A172 (cell line): ENCODE measurements around the gene SCP2. TPM values are rescaled to one million over a fixed set of nuclear protein-coding genes. Genes with fewer than 3 reads are reported as not detected.
"Not testable (repeated sequence)": the region's sequence is repeated elsewhere in the genome, so short reads cannot be mapped to it uniquely, and the experiment has no call there.

Experiments
- DNase-seq: peaks from one replicate; pipeline ENCODE4 v3.0.0-alpha.2; 2015; ENCODE audit warnings: low spot score
- total RNA-seq: library from RNA; depleted of rRNA; stranded (reverse); fragments of >200 nt; shearing (Covaris generic); gene quantifications from 2 replicates; pipeline ENCODE4 v1.2.3, GENCODE V29; 2014

The SCP2 gene
- total RNA-seq, 1 experiment from 2014 or later = 180 TPM

DNA sequence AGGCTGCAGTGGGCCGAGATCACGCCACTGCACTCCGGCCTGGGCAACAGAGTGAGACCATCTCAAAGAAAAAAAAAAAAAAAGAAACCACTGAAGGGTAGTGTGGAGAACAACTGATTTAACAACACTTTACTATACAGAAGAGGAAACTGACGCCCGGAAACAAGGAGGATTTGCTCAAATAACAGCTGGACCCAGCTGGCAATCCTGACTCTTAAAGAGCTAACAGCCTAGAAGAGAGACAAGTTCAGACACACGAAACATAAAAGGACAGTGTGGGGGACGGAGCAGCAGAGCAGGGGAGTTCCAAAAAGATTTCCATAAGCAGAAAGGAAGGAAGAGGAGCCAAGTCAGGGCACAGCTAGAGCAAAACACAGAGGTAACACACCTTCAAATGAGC is 9.9 kb upstream of the SCP2 start:
- DNase-seq = no peak

DNA sequence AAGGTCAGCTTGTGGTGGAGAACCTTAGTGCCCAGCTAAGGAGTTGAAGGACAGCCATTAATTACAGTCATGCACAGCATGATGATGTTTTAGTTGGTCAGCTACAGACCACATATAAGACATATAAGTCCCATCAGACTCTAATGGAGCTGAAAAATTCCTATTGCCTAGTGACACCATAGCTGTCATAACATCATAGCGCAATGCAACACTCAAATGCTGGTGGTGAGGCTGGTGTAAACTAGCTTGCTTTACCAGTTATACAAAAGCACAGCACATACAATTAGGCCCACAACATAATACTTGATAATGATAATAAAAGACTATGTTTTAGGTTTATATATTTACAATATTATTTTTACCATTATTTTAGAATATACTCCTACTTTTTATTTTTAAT is 9.5 kb upstream of the SCP2 start:
- no peak for DNase-seq

DNA sequence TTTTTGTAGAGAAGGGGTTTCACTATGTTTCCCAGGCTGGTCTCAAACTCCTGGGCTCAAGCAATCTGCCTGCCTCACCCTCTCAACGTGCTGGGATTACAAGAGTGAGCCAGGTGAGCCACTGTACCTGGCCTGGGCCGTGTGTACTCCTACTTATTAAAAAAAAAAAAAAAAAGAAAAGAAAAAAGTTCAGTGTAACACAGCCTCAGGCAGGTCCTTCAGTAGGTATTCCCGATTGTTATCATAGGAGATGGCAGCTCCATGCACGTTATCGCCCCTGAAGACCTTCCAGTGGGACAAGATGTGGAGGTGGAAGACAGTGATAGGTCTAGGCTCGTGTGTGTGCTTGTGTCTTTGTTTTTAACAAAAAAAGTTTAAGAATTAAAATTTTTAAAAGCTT is 8.9 kb upstream of the SCP2 start:
- DNase-seq = no peak

DNA sequence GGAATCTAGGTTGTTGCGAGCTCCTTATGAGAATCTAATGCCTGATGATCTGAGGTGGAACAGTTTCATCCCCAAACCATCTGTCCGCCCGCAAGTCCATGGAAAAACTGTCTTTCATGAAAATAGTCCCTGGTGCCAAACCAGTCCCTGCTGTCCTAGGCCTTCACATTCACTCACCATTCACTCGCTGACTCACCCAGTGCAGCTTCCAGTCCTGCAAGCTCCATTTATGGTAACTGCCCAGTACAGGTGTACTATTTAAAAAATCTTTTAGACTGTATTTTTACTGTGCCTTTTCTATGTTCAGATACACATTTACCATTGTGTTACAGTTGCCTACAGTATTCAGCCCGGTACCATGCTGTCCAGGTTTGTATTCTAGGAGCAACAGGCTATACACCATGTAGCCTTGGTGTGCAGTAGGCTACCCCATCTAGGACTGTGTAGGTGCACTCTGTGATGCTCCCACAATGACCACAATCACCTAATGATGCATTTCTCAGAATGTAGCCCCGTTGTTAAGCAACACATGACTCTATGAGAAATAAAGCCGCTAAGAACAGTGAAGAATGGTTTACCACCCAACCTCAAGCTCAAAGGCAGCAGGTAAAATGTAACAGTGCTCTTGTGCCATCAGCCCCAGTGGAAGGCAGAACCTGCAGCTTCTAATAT is 7.9 kb upstream of the SCP2 start:
- DNase-seq = no peak

DNA sequence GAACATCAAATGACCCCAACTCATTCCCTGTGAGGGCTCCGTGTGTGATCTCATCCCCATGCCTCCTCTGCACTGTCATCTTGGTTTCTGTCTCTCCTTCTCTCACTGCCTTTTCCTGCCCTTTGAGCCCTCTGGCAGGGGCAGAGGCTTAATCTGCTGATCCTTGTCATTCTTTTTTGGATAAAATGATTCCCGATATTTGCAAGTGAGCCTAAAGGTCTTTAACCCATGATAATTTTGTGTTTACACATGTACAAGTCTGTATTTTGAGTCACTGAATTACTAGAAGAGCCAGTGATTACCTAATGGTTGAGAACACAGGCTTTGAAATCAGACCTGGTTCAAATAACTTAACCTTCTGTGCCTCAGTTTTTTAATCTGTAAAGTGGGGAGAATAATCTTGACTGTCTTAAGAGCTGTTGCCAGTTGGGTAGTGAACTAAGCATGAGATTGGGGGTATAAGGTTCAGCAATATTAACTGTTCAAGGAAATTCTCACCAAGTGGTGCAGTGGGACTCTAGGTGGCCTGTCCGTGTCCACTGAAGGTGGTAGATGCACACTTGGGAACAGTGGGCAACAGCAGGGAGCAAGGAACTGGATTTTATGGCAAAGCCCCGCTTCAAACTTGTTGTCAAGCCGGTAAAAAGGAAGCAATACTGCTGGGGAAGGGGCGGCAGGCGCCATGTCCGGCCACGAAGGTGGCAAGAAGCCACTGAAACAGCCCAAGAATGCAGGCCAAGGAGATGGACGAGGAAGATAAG is 7.2 kb upstream of the SCP2 start:
- no peak for DNase-seq

DNA sequence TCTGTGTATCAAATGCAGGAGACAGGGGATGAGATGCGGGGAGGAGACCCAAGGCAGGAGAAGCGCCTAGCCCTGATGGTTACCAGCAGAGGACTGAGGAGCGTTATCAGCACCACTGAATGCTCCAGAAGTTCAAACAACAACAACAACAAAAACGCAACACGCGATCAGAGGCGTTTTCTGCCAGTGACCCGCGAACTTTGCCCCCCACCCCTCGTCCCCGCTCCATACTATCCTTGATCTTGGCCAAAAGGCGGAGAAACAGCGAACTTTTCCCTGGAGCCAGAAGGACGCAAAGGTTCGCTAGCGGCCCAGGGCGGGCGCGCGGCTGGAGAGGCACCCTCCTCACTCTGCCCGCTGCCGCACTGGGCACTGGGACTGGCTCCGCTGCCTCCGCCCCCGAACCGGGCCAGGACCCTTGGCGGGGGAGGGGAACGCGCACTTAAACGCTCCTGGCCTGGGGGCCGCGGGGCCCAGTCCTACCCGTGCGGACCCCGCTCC is 6.2 kb upstream of the SCP2 start:
- no peak for DNase-seq

DNA sequence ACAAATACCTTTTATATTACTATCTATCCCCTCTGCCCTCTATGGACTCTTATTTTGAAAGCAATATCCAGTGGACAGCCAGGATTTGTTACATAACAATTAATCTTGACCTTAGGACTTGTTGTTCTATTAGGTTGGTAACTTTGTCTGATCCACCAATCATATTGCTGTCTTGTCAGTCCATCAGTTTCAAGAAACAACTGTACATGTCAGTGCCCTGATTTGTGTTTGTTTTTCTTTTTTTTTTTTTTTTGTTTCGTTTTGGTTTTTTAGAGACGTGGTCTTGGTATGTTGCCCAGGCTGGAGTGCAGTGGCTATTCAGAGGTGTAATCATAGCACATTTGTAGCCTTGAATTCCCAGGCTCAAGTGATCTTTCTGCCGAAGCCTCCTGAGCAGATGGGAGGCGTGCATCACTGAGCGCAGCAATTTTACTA is 1.5 kb upstream of the SCP2 start:
- no peak for DNase-seq

DNA sequence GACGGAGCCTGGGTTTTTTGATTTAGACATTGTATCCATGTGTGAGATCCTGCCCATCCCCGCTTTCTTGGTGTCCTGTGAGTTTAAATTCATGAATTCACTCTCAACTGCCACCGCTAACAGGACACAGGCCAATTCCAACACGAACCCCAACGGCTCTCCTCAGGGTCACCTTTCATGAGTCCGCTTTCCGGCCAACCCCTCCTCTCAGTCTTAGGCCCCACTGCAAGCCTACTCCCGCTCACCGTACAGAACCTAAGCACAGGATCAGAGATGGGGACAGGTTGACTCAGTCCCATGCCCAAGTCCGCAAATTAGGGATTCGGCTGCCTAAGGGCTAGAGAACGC is 238 bp upstream of the SCP2 start:
- DNase-seq = no peak

DNA sequence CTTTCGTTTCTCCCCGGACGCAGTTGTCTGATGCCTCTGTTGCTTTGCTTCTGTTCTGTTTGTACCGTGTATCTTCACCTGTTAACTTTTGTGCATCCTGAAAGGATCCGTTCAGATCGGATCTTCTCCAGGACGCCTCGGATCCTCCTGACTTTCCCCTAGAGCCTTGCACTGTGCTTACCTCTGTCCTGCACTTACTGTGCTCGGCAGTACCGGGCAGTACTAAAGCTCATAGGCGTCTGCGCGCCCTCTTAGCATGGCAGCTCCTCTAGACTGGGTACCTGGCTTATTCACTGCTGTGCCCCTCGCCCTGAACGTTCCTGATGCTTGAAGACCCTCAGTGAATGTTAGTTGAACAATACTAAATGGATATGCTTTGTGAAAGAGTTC is 934 bp downstream of the SCP2 start:
- DNase-seq = no peak

DNA sequence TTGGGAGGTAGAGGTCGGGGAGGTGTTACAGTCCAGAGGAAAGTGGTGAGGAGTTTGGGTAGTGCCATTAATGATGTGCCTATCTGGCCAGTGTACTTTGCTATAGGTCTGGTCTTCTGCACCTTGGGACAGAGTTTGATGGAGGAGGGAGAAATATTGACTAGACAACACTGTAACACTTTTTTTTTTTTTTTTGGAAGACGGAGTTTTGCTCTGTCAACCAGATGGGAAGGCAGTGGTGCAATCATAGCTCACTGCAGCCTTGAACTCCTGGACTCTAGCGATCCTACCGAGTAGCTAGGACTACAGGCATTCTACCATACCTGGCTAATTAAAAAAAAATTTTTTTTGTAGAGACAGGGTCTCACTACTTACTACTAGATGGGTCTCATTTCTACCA is 1.9 kb downstream of the SCP2 start:
- DNase-seq = no peak

DNA sequence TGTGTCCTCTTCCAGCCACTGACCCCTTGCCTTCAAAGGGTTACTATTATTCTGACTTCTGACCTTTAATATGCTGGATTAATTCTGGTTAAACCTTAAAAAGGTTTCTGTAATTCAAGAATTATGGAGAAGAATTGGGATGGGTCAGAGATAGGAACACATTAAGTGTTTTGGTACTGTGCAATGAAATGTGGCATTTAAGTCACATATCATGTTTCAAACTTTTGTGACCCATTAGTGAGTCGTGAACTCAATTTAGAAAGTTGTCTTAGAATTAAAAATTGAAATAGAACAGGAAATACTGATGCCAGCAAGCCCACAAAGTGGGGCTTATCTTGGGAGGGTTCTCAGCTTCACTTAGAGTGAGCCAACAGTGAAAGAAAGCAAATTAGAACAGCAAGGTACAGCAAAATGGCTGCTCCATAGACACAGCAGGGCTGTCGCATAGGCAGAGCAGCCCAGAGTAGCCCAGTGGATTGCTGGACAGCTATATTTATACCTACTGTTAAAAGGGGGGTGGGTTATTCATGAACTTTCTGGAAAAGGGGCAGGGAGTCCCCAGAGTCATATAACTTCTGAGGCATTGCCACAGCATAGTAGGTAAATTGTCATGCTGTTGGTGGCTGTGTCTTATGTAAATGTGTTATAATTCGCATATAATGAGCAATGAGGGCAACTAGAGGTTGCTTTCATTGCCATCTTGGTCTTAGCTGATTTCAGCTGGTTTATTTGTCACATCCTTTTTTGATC is 10.5 kb downstream of the SCP2 start:
- DNase-seq = no peak

DNA sequence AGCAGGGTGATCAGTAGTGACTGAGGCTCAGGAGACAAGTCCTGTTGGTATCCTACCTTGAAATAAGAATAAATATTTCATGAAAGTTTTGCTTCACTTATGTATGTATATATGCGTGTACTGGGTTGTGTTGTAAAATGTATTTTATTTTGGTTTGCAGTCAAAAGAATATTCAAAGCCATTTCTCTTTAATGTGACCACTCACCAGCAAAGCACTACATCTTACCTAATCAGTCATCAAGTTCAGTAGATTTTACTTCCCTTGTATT is 11.0 kb downstream of the SCP2 start:
- DNase-seq = no peak

DNA sequence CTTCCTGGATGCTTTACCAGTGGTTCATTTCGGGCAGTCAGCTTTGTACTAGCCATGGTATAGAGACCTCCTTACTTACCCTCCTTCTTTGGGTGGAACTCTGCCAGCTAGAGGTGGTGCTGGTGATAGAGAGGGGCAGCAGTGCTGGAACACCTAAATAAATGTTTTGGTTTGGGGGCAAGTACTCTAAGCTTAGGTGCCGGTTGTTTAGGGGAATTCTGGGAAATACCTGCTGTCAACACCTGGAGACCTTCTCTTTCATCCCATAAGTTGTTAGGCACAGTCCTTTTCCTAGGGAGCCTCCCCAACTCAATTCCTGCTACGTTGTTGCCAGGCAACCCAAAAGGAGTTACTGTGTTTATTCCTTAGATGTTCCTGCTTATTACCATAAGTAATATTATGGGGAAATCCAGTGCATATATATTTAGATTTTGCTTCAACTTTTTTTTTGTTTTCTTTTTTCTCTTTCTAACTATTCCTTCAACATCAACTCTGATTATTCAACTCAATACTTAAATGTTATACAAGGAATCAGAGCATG is 16.9 kb downstream of the SCP2 start:
- no peak for DNase-seq

DNA sequence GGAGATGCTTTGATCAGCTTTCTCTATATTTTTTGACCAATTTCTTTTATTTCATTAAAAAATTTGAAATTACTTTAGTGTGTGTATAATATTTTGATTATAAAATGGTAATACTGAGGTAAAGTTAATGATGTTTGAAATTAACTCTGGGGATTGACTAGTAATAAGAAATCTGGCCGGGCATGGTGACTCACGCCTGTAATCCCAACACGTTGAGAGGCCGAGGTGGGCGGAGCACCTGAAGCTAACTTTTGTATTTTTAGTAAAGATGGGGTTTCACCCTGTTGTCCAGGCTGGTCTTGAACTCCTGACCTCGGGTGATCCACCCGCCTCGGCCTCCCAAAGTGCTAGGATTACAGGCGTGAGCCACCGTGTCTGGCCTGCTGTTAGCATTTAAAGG is 17.5 kb downstream of the SCP2 start:
- no peak for DNase-seq

DNA sequence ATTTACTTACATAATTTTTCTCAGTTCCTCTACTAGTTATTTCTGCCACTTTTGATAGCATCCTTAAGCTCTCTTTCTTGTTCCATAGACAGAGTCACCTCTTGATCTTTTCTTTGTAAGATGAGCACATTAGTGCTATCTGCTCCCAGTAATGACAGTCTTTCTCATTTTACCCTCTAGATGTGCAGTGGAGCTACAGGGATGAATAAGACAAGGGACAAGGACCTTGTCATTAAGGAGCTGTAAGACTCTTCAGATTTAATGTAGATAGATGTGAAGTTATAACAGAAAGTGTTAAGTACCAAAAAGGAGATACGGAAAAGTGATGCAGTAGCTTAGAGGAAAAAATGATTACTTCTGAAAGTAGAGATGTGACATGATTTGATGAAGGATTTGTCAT is 20.4 kb downstream of the SCP2 start:
- no peak for DNase-seq

DNA sequence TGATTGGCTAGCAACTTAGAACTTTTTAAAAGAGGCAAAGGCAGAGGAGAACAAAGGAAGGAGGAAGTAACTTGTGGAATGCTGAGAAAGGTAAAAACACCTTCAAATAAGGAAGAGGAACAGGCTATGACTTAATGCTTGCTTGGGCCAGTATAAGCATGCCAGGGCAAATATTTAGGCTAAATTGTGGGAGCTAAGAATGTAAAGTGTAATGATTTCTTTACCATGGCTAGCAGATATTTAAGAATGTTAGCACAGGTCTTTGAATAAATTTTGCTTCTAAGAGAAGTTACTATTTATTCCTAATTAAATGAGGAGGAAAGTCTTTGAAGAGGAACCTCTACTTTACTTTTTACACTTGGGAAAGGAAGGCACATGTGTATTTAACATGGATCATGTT is 22.5 kb downstream of the SCP2 start:
- DNase-seq = not testable (repeated sequence)

DNA sequence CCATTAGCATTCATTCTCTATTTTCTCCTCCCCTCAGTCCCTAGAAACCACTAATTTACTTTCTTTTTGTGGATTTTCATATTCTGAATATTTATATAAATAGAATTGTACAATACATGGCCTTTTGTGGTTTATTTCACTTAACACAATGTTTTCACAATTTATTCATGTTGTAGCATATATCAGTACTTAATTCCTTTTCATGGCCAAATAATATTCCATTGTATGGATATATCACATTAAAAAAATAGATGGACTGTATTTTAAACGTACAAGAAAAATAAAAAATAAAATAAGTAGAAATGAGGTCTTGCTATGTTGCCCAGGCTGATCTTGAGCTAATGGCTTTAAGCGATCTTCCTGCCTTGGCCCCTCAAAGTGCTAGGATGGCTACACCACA is 25.0 kb downstream of the SCP2 start:
- no peak for DNase-seq

DNA sequence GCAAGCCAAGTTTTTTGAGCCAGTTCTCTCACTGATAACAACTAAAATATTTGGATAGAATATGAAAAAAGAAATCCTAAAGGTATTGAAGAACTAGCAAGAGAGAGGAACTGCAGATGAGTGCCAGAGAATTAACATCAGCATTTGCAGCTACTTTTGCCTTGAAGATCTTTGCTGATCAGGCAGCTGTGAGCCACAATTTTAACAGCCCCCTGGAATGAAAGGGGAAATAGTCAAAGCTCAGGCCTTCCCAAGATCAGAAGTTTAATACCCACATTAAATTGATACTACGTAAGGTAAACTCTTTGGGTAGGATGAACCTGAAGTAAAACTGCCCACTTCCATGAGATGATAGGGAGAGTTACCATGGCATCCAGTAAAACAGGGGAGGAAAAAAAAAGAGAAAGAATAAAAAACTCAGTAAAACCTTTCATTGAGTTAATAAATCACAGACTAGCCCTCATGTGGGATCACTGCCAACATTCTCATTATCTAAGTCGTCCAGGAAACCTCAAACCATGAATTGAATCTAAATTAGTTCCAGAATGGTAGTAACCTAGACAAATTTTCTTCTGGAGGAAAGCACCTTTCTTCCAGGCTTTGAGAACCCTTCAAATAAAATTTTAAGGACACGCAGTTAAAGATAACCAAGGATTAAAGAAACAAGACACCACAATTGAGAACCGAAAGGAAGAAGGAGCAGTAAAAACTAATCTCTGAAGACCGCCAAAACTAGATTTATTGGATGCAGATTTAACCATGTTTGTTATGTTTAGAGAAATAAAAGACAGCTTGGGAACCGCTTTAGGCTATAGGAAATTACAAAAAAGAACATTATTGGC is 28.3 kb downstream of the SCP2 start:
- peak; percentile 68 for DNase-seq

DNA sequence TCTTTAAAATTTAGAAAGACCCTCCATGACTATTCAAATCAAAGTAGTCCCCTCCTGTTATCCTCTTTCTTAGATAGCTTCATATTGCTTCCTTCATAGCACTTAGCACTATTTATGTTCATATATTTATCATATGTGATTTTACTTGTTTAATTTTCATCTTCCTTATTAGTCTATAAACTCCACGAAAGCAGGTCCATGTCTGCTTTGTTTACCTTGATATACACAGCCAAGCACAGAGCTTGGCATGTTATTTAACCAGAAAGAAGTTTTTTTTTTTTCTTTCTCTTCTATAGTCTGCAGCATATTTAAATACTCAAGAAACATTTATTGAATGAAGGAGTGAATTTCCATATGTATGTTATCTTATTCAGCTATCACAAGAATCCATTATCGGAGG is 36.0 kb downstream of the SCP2 start:
- DNase-seq = no peak

DNA sequence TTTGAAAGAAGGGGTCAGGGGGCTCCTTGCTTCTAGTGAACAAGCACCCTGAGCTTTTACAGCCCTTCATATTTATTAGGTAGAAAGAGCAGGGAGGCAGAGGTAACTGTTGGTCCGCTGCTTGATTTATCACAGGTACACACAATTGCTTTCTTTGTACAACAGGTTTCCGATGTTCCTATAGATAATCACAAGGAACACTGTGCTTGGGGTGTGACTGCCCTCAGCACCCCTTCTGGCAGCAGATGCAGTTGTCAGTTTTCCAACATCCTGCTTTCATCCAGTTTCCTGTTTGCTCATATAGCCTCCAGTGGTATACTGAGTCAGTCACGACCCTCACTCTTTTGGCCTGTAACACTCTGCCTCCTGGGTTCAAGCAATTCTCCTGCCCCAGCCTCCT is 40.6 kb downstream of the SCP2 start:
- DNase-seq = no peak

DNA sequence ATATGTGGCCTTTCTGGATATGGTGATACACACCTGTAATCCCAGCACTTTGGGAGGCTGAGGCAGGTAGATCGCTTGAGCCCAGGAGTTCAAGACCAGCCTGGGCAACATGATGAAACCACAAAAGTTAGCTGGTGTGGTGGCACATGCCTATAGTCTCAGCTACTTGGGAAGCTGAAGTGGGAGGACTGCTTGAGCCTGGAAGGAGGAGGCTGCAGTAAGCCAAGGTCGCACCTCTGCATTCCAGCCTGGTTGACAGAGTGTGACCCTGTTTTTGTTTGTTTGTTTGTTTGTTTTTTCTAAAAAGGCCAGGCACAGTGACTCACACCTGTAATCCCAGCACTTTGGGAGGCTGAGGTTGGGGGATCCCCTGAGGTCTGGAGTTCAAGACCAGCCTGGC is 42.2 kb downstream of the SCP2 start:
- not testable (repeated sequence) for DNase-seq

DNA sequence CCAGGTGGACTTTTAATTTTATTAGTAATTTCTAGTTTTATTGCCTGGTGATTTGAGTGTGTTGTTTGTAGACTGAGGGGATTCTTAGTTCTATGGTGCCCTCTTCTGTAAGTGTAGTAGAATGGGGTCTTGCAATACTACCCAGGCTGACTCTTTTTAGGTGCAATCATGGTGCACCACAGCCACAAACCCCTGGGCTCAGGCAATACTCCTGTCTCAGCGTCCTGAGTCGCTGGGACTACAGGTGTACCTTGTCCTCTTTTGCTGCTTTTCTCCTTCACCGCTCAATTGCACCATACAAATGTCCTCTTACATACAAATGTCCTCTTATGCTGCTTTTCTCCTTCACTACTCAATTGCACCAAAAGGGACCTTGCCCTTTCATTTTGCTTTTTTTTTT is 43.1 kb downstream of the SCP2 start:
- DNase-seq = peak; percentile 13
